ENCODE data around the gene SLC47A2. TPM values are rescaled to one million over a fixed set of nuclear protein-coding genes. Genes with fewer than 3 reads are reported as not detected.
A peak's percentile ranks its signal among the peaks of the same experiment; 100 is the strongest.

SLC47A2 gene
- total and polyA plus RNA-seq, 2 of the 13 experiments (the other 11 are each of a cell fraction or from before 2014, with no cell fraction given): 0.04 TPM; not detected in 1

- no peak for TF ChIP-seq SP4 (CRISPR knock-in tag; IDR thresholded peaks at IDR 0.05)
Measured at GRCh38 chr17:19642373-19642893, 74.0 kb downstream of the SLC47A2 start (continued).

- ATAC-seq: no peak
- no peaks in the 10 kb centered on the region for H3K27me3 ChIP-seq (ENCODE audit: control insufficient read depth in 1 of 2, insufficient read depth in 2 of 2, low read length in 2 of 2)
Measured at GRCh38 chr17:19641687-19642372, 74.6 kb downstream of the SLC47A2 start.

GRCh38 chr17:19631905-19632304 lies 84.5 kb downstream of the SLC47A2 start:
- Histone ChIP-seq H3K4me1 (ENCODE audit: insufficient read depth, low read length) (peaks cover 22% of the 10 kb centered on the region), H3K9ac (ENCODE audit: insufficient read depth, low read depth, low read length) (no peak overlapping the region), H3K9me3 (ENCODE audit: low read length) (no peaks in the 10 kb centered on the region), H3K4me2 (ENCODE audit: low read depth, low read length) (no peak overlapping the region), H3K79me2 (ENCODE audit: insufficient read depth, low read length) (no peaks in the 10 kb centered on the region), H4K20me1 (ENCODE audit: insufficient read depth, low read length) (no peaks in the 10 kb centered on the region), H3K27me3 (ENCODE audit: control insufficient read depth in 1 of 2, insufficient read depth in 2 of 2, low read length in 2 of 2) (no peaks in the 10 kb centered on the region), H3K36me3 (replicated peaks in 1 of 2; ENCODE audit: control insufficient read depth in 1 of 2, insufficient read depth in 2 of 2, low read length in 2 of 2) (no peaks in the 10 kb centered on the region), H3K27ac (ENCODE audit: extremely low read length, insufficient read depth, low read length) (no peak overlapping the region), H2AFZ (ENCODE audit: low read length) (no peak overlapping the region), H3K4me3 (replicated peaks in 1 of 3; ENCODE audit: insufficient read depth in 1 of 3, low read depth in 2 of 3, low read length in 3 of 3) (no peak overlapping the region)
- FAIRE-seq (no peak), DNase-seq (ENCODE audit: low spot score) (no peak), ATAC-seq (no peak)
- in situ Hi-C loops (cut with HindIII; ENCODE audit: extremely low pct_ligation_motif_present, low pct_unique_long_range_greater_than_20kb): no loop called here
- BruUV-seq (replicated peaks): no TSS peak
- POLR2A ChIA-PET: no interaction called here
- intact Hi-C loops (cut with micrococcal nuclease; ENCODE audit: unreplicated experiment): no loop called here
- 91% methylated on average over 2 of the region's 2 CpGs for WGBS (ENCODE audit: low lambda C conversion rate)
- CTCF ChIA-PET (ENCODE audit: low intra/inter-chr PET ratio, low total read pairs): no interaction called here
- TF ChIP-seq NAIF1 (CRISPR knock-in tag; IDR thresholded peaks at IDR 0.05; ENCODE audit: borderline replicate concordance) (no peak), KAT2B (IDR thresholded peaks at IDR 0.05; ENCODE audit: borderline replicate concordance, low read depth, low read length) (no peak), ZNF225 (CRISPR knock-in tag; IDR thresholded peaks at IDR 0.05) (no peak), ZNF597 (CRISPR knock-in tag; IDR thresholded peaks at IDR 0.05) (no peak), ZNF770 (CRISPR knock-in tag; IDR thresholded peaks at IDR 0.05) (no peak), ZNF333 (CRISPR knock-in tag; IDR thresholded peaks at IDR 0.05; ENCODE audit: borderline replicate concordance) (no peak), THRA (CRISPR knock-in tag; IDR thresholded peaks at IDR 0.05; ENCODE audit: borderline replicate concordance) (no peak), SP5 (CRISPR knock-in tag; IDR thresholded peaks at IDR 0.05; ENCODE audit: borderline replicate concordance, low read depth) (no peak)

More at GRCh38 chr17:19641687-19642372, 74.6 kb downstream of the SLC47A2 start:
- Histone ChIP-seq H2AFZ (ENCODE audit: low read length) (no peak overlapping the region), H3K9ac (ENCODE audit: insufficient read depth, low read depth, low read length) (no peak overlapping the region), H3K36me3 (replicated peaks in 1 of 2; ENCODE audit: control insufficient read depth in 1 of 2, insufficient read depth in 2 of 2, low read length in 2 of 2) (no peaks in the 10 kb centered on the region), H3K4me2 (ENCODE audit: low read depth, low read length) (no peak overlapping the region), H3K27ac (ENCODE audit: extremely low read length, insufficient read depth, low read length) (no peak overlapping the region), H3K79me2 (ENCODE audit: insufficient read depth, low read length) (no peaks in the 10 kb centered on the region), H3K4me3 (replicated peaks in 1 of 3; ENCODE audit: insufficient read depth in 1 of 3, low read depth in 2 of 3, low read length in 3 of 3) (no peak overlapping the region), H4K20me1 (ENCODE audit: insufficient read depth, low read length) (no peaks in the 10 kb centered on the region), H3K4me1 (ENCODE audit: insufficient read depth, low read length) (peaks cover 55% of the 10 kb centered on the region), H3K9me3 (ENCODE audit: low read length) (no peaks in the 10 kb centered on the region)
- POLR2A ChIA-PET: interaction anchor here (1.1 to 1.6 kb wide), 2 partner anchors 10 to 18 kb away, joined by 3 read pairs; no protein-coding TSS in a partner anchor
- CTCF ChIA-PET (ENCODE audit: low intra/inter-chr PET ratio, low total read pairs): no interaction called here
- TF ChIP-seq DMAP1 (CRISPR knock-in tag; IDR thresholded peaks at IDR 0.05): no peak
- peak; percentile 70; the same call in 1 of the 2 replicates for TF ChIP-seq CEBPB (IDR thresholded peaks at IDR 0.05; ENCODE audit: borderline replicate concordance, low read depth, low read length)
- peak; percentile 54 for TF ChIP-seq ZNF7 (CRISPR knock-in tag; IDR thresholded peaks at IDR 0.05)
- TF ChIP-seq CEBPG (CRISPR knock-in tag; IDR thresholded peaks at IDR 0.05): peak; percentile 46; the same call in 1 of the 2 replicates
- intact Hi-C loops (cut with micrococcal nuclease; ENCODE audit: unreplicated experiment): loop anchor here (10.0 kb wide), 3 partner anchors 47 to 123 kb away; no protein-coding TSS in a partner anchor
- no peak for FAIRE-seq
- WGBS (ENCODE audit: low lambda C conversion rate): 92% methylated on average over 4 of the region's 4 CpGs
- BruUV-seq (replicated peaks): no TSS peak
- in situ Hi-C loops (cut with HindIII; ENCODE audit: extremely low pct_ligation_motif_present, low pct_unique_long_range_greater_than_20kb): no loop called here
- DNase-seq (ENCODE audit: low spot score): no peak
